CD4-positive, CD25-positive, alpha-beta regulatory T cell (primary cell): ENCODE data around the gene PPDPF. TPM values are rescaled to one million over a fixed set of nuclear protein-coding genes. Genes with fewer than 3 reads are reported as not detected.
A peak's percentile ranks its signal among the peaks of the same experiment; 100 is the strongest.

Experiments
- ATAC-seq, 2 donors: fragments of 150-1000 bp; cut with Tn5 transposase; one replicate each; pipeline ENCODE4 v1.10.0; 2021; ENCODE audit warnings: low read depth in 2 of 2, moderate number of reproducible peaks in 2 of 2, moderate library complexity in 1 of 2
- DNase-seq, 3 donors: peaks; one replicate each; pipeline versions ENCODE4 v3.0.0 to v3.0.0-alpha.2; 2012 to 2022; ENCODE audit warnings: mixed read lengths in 1 of 3
- H3K27ac ChIP-seq: one replicate; pipeline ENCODE4 v1.7.0; 2013; ENCODE audit warnings: mild to moderate bottlenecking, low read length; ENCODE audit not compliant: insufficient read depth, poor library complexity, severe bottlenecking
- H3K27me3 ChIP-seq: one replicate; pipeline ENCODE4 v1.7.0; 2013; ENCODE audit warnings: low read length; ENCODE audit not compliant: control insufficient read depth, insufficient read depth
- H3K36me3 ChIP-seq: one replicate; pipeline ENCODE4 v1.7.0; 2013; ENCODE audit warnings: mild to moderate bottlenecking, low read length, moderate library complexity; ENCODE audit not compliant: control insufficient read depth, insufficient read depth
- H3K4me1 ChIP-seq: 2 replicates; pipeline ENCODE4 v1.7.0; 2013; ENCODE audit warnings: mild to moderate bottlenecking, low read length; ENCODE audit not compliant: insufficient read depth, control insufficient read depth, poor library complexity, severe bottlenecking
- H3K4me3 ChIP-seq: one replicate; pipeline ENCODE4 v1.7.0; 2013; ENCODE audit warnings: low read depth, mild to moderate bottlenecking, low read length, moderate library complexity
- H3K9me3 ChIP-seq, 2 experiments: 1 replicate in 1 of 2; 2 replicates in 1 of 2; pipeline ENCODE4 v1.7.0; 2013; ENCODE audit warnings: low read length in 2 of 2, mild to moderate bottlenecking in 1 of 2, moderate library complexity in 1 of 2; ENCODE audit not compliant: control insufficient read depth in 2 of 2
- H3K27ac Mint-ChIP-seq, 3 donors: one replicate each; pipeline ENCODE4 v1.8.0; 2020 to 2022; ENCODE audit warnings: mild to moderate bottlenecking in 3 of 3, mixed read lengths in 3 of 3, moderate library complexity in 2 of 3
- H3K27me3 Mint-ChIP-seq: one replicate; pipeline ENCODE4 v1.8.0; 2022; ENCODE audit warnings: mild to moderate bottlenecking, mixed read lengths
- H3K36me3 Mint-ChIP-seq: one replicate; pipeline ENCODE4 v1.8.0; 2020; ENCODE audit warnings: mixed read lengths
- H3K4me1 Mint-ChIP-seq, 4 donors: one replicate each; pipeline ENCODE4 v1.8.0; 2020 to 2022; ENCODE audit warnings: mixed read lengths in 4 of 4, mild to moderate bottlenecking in 1 of 4
- H3K4me3 Mint-ChIP-seq, 4 donors: one replicate each; pipeline ENCODE4 v1.8.0; 2020 to 2022; ENCODE audit warnings: mild to moderate bottlenecking in 4 of 4, mixed read lengths in 4 of 4, moderate library complexity in 3 of 4
- H3K9me3 Mint-ChIP-seq, 7 donors: one replicate each; pipeline ENCODE4 v1.8.0; 2020 to 2022; ENCODE audit warnings: mixed read lengths in 7 of 7, mild to moderate bottlenecking in 3 of 7, moderate library complexity in 2 of 7
- polyA plus RNA-seq, 4 donors: library from polyadenylated mRNA; unstranded; fragments of 300-500 nt; fragmentation: Illumina TruSeq; gene quantifications; one replicate each; pipeline ENCODE4 v1.2.3, GENCODE V29; 2021
- total RNA-seq: library from RNA; stranded (reverse); gene quantifications from one replicate; pipeline ENCODE4 v1.2.3, GENCODE V29; 2022

The PPDPF gene
- total and polyA plus RNA-seq, 5 donors from 2014 or later: 75.8 to 155 (median 93.3) TPM

DNA sequence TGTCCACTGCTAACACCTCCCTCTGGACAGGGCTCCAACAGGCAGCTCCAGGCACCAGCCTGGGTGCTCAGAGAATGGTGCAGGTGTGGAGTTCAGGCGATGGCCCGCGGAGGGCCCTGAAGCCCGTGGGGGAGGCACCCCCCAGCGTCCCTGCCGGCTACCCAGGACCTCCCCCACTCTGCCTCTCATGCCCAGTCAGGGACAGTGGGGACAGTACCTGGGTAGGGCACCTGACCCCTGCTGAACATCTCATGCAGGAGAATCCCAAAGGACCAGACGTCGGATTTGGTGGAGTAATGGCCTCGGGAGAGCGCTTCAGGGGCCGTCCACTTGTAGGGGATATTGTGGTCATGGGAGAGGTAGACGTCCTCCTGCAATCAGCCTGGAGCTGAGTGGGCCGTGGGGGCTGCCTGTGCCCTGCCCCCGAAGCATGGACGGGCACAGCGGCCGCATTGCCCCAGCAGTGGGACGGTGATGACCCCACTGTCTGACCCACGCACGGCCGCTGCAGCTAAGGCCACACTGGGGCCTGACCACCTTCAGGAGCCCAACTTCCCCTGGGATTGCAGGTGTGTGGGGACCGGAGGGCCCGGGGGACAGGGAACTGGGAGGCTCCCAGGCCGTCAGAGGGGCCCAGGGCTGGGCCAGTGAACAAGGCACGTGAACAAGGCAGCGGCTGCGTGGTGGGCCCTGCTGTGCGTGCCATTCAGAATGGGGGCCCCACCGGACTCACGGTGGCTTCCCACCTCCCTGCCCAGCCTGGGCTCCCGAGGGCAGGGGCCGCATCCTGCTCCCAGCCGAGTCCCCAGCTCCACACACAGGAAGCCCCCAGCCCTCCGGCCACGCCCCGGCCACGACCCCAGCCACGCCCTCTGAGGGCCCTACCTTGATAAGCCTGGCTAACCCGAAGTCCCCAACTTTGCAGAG lies 9.6 kb downstream of the PPDPF start:
- Histone ChIP-seq H3K27ac (no peak overlapping the region), H3K27me3 (no peaks in the 10 kb centered on the region), H3K9me3 (no peaks in the 10 kb centered on the region), H3K4me1 (no peaks in the 10 kb centered on the region), H3K36me3 (no peaks in the 10 kb centered on the region), H3K4me3 (no peak overlapping the region)
- no peaks in the 10 kb centered on the region for H3K9me3 Mint-ChIP-seq
- H3K4me1 Mint-ChIP-seq: peaks cover 2 to 7% (median 4%) of the 10 kb centered on the region in 4 donors
- peaks cover 5% of the 10 kb centered on the region for H3K27me3 Mint-ChIP-seq
- DNase-seq (no peak), ATAC-seq (no peak)
- H3K27ac Mint-ChIP-seq: no peak overlapping the region
- H3K36me3 Mint-ChIP-seq: no peaks in the 10 kb centered on the region
- peak overlapping the region in 1 of 4 donors; percentile 44 for H3K4me3 Mint-ChIP-seq

DNA sequence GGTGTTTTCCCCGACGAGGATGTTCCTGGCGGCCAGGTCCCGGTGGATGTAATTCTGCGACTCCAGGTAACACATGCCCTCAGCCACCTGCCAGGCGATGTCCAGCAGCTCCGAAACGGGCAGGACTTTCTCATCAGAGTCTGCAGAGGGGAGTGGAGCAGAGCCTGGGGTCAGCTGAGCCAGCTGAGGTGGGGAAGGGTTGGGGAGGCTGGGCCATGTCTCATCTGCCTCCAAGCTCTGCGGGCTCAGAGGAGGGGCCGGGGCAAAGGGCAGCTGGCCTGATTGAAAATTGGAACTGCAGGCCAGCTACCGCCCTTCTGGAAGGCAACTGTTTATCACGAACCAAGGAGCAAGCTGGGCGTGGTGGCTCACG lies 10.2 kb downstream of the PPDPF start:
- Mint-ChIP-seq H3K27ac (no peak overlapping the region), H3K4me3 (no peak overlapping the region), H3K27me3 (peaks cover 5% of the 10 kb centered on the region), H3K4me1 (peaks cover 0 to 7% (median 3%) of the 10 kb centered on the region in 4 donors), H3K36me3 (no peaks in the 10 kb centered on the region), H3K9me3 (no peaks in the 10 kb centered on the region)
- Histone ChIP-seq H3K4me3 (no peak overlapping the region), H3K9me3 (no peaks in the 10 kb centered on the region), H3K27ac (no peak overlapping the region), H3K4me1 (no peaks in the 10 kb centered on the region), H3K36me3 (no peaks in the 10 kb centered on the region), H3K27me3 (no peaks in the 10 kb centered on the region)
- DNase-seq: no peak
- ATAC-seq: no peak

DNA sequence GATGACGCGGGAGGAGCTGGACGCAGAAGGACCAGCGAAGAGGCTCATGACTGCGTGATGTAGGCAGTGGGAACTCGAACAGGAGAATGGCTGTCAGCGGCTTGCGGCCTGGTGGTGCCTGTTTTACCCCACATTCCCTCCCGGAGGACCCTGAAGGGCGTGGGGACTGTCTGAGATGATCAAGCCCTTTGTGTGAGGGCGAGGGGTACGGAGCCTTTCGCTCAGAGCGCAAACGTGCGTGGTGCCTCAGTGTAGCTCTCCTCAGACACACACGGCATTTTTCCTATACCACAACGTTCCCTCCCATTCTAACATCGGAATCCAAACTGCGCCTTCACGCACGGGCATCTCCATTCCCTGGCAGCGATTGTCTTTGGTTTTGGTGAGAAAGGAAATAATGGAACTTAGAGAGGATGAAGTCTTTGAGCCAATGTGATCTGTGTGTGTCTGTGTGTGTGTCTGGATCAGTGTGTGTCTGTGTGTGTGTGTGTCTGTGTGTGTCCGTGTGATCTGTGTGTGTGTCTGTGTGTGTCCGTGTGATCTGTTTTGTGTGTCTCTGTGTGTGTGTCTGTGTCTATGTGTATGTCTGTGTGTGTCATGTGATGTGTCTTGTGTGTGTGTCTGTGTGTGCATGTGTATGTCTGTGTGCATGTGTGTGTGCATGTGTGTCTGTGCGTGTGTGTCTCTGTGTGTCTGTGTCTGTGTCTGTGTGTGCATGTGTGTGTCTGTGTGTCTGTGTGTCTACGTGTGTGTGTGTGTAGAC lies 11.3 kb downstream of the PPDPF start:
- Mint-ChIP-seq H3K9me3 (no peaks in the 10 kb centered on the region), H3K27me3 (peaks cover 5% of the 10 kb centered on the region), H3K4me3 (peak overlapping the region in 2 of 4 donors; percentile 72 to 96), H3K27ac (no peak overlapping the region), H3K4me1 (peaks cover 0 to 7% (median 5%) of the 10 kb centered on the region in 4 donors), H3K36me3 (no peaks in the 10 kb centered on the region)
- no peaks in the 10 kb centered on the region for H3K36me3 ChIP-seq
- DNase-seq (no peak), ATAC-seq (no peak)
- no peaks in the 10 kb centered on the region for H3K9me3 ChIP-seq
- H3K27me3 ChIP-seq: no peaks in the 10 kb centered on the region
- H3K4me3 ChIP-seq: no peak overlapping the region
- peaks cover 2% of the 10 kb centered on the region for H3K4me1 ChIP-seq
- no peak overlapping the region for H3K27ac ChIP-seq

DNA sequence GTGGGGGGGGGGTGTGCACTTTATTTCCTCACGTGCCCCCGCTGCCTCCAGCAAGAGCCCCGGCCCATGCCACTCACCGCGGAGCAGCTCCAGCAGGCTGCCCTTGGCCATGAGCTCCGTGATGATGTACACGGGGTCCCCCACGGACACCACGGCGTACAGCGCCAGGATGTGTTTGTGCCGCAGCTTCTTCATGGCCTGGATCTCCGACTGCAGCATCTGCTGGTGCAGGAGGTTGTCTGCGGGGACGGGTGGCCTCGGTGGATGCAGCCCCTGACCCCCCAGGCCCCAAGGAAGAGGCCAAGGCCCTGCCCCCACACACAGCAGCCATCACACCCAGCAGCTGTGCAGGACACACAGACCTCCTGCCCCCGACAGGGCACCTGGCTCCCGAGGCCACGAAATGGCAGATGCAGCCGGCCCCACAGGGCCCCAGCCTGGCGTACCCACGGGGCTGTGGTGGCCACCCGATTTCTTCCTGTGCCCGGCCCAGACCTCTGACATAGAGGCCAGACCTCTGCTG lies 11.9 kb downstream of the PPDPF start:
- Mint-ChIP-seq H3K27ac (no peak overlapping the region), H3K4me3 (peak overlapping the region in 2 of 4 donors; percentile 72 to 96), H3K4me1 (peaks cover 0 to 9% (median 4%) of the 10 kb centered on the region in 4 donors), H3K36me3 (no peaks in the 10 kb centered on the region), H3K9me3 (no peaks in the 10 kb centered on the region), H3K27me3 (peaks cover 5% of the 10 kb centered on the region)
- ATAC-seq: no peak
- H3K27me3 ChIP-seq: no peaks in the 10 kb centered on the region
- no peak overlapping the region for H3K4me3 ChIP-seq
- no peaks in the 10 kb centered on the region for H3K36me3 ChIP-seq
- no peaks in the 10 kb centered on the region for H3K9me3 ChIP-seq
- no peak for DNase-seq
- no peak overlapping the region for H3K27ac ChIP-seq
- peaks cover 8% of the 10 kb centered on the region for H3K4me1 ChIP-seq

DNA sequence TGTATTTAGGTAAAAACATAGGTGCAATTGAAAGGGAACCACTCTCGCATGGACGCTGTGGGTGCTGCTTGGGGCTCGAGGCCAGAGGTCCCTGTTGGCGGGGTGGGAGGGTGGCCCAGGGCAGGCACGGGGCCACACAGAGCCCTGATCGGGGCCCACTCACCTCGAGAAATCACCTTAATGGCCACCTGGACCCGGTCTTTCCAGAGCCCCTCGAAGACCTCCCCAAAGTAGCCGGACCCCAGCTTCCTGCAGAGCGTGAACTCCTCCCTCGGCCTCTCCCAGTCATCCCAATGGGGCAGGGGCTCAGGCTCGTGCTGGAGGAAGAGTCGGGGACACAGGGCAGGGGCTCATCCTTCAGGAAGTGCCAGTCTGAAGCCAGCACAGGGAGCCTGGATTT lies 12.8 kb downstream of the PPDPF start:
- Histone ChIP-seq H3K27me3 (no peaks in the 10 kb centered on the region), H3K4me3 (no peak overlapping the region), H3K9me3 (no peaks in the 10 kb centered on the region), H3K27ac (no peak overlapping the region), H3K4me1 (peaks cover 17% of the 10 kb centered on the region), H3K36me3 (no peaks in the 10 kb centered on the region)
- DNase-seq: no peak
- no peak for ATAC-seq
- no peaks in the 10 kb centered on the region for H3K36me3 Mint-ChIP-seq
- peak overlapping the region in 1 of 4 donors; percentile 38 for H3K4me3 Mint-ChIP-seq
- H3K9me3 Mint-ChIP-seq: no peaks in the 10 kb centered on the region
- H3K4me1 Mint-ChIP-seq: peaks cover 0 to 15% (median 4%) of the 10 kb centered on the region in 4 donors
- no peak overlapping the region for H3K27ac Mint-ChIP-seq
- H3K27me3 Mint-ChIP-seq: no peaks in the 10 kb centered on the region

DNA sequence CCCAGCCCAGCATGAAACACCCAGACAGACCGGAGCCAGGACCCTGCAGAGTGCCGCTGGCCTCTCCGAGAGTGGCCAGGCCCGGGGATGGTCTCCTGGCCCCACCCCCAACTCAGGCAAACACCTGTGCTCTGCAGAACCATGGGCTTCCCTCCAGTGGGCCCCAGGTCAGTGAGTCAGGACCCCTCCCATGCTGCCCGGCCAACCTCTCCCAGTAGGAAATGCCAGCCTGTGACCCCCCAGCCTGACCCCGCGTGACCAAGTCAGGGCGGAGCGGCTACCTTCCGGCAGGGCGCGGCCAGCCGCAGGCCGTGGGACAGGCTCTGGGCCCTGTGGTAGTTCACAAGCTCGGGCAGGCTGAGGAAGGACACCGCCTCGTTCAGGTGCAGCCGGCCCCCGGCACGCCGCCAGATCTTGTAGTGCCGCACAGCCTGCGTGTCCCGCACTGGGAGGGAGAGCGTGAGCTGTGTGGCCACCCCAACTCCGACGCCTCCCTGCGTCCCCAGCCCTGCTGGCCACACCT lies 13.4 kb downstream of the PPDPF start:
- DNase-seq (no peak), ATAC-seq (no peak)
- H3K4me3 Mint-ChIP-seq: peak overlapping the region in 1 of 4 donors; percentile 38
- Histone ChIP-seq H3K36me3 (no peaks in the 10 kb centered on the region), H3K27me3 (no peaks in the 10 kb centered on the region), H3K4me3 (no peak overlapping the region), H3K4me1 (peaks cover 22% of the 10 kb centered on the region), H3K9me3 (no peaks in the 10 kb centered on the region), H3K27ac (no peak overlapping the region)
- H3K9me3 Mint-ChIP-seq: no peaks in the 10 kb centered on the region
- H3K4me1 Mint-ChIP-seq: peaks cover 0 to 12% (median 2%) of the 10 kb centered on the region in 4 donors
- no peaks in the 10 kb centered on the region for H3K36me3 Mint-ChIP-seq
- no peak overlapping the region for H3K27ac Mint-ChIP-seq
- H3K27me3 Mint-ChIP-seq: no peaks in the 10 kb centered on the region

DNA sequence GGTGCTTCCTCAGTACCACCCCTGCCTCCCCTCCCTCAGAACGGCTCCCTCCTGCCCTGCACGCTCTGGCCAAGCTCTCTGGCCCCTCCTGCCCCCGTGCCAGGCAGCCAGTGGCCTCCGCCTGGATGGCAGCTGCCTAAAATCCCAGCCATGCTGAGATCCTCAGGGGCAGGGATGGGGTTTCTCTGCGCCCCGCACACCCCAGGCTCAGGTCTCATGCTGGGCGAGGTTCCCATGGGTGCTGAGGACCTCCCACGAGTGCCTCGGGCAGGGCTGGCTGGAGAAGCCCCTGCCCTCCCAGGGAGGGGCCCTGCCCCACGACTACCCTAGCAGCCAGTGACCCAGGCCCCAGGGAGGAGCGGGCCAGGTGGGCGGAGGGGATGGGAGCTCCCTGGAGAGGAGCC lies 13.9 kb downstream of the PPDPF start:
- no peak overlapping the region for H3K4me3 Mint-ChIP-seq
- no peaks in the 10 kb centered on the region for H3K9me3 Mint-ChIP-seq
- no peaks in the 10 kb centered on the region for H3K36me3 Mint-ChIP-seq
- Histone ChIP-seq H3K4me3 (no peak overlapping the region), H3K36me3 (no peaks in the 10 kb centered on the region), H3K27me3 (no peaks in the 10 kb centered on the region), H3K9me3 (no peaks in the 10 kb centered on the region), H3K4me1 (peaks cover 23% of the 10 kb centered on the region), H3K27ac (no peak overlapping the region)
- no peak for ATAC-seq
- no peaks in the 10 kb centered on the region for H3K27me3 Mint-ChIP-seq
- H3K27ac Mint-ChIP-seq: no peak overlapping the region
- peaks cover 0 to 14% (median 2%) of the 10 kb centered on the region in 4 donors for H3K4me1 Mint-ChIP-seq
- DNase-seq: no peak
